Ovary (tissue), 9 donors: ENCODE results near the gene DGKI. TPM values are rescaled to one million over a fixed set of nuclear protein-coding genes. Genes with fewer than 3 reads are reported as not detected.

Experiments used
- DNase-seq, 5 donors: peaks; one replicate each; pipeline ENCODE4 v3.0.0-alpha.2; 2019 to 2020
- H3K27ac ChIP-seq, 2 donors: fragments of 200-600 bp; one replicate each; pipeline versions ENCODE4 v1.5.1 to v1.8.0; 2019 to 2022
- H3K27me3 ChIP-seq: fragments of 200-600 bp; one replicate; pipeline ENCODE4 v1.8.0; 2022
- H3K36me3 ChIP-seq: fragments of 200-600 bp; sonication (generic); one replicate; pipeline ENCODE4 v1.5.1; 2019
- H3K4me1 ChIP-seq: one replicate; pipeline ENCODE4 v1.8.1; 2013; ENCODE audit warnings: mild to moderate bottlenecking, moderate library complexity; ENCODE audit not compliant: insufficient read depth
- H3K4me3 ChIP-seq: fragments of 200-600 bp; sonication (generic); one replicate; pipeline ENCODE4 v1.5.1; 2017
- H3K9me3 ChIP-seq, 2 donors: fragments of 200-600 bp in 1 of 2; sonication (generic) in 1 of 2; one replicate each; pipeline versions ENCODE4 v1.5.1 to v1.8.1; 2013 to 2019; ENCODE audit warnings: mild to moderate bottlenecking in 1 of 2, moderate library complexity in 1 of 2
- EP300 ChIP-seq: sonication (generic); formaldehyde crosslinking; IDR thresholded peaks from one replicate; pipeline ENCODE4 v1.6.1; 2017; ENCODE audit warnings: antibody characterized with exemption
- POLR2A ChIP-seq: fragments of 450-650 bp; IDR thresholded peaks from one replicate; pipeline ENCODE4 v1.6.1; 2017; ENCODE audit warnings: antibody characterized with exemption, mild to moderate bottlenecking, moderate library complexity
- WGBS, 3 donors: extraction: QIAGEN DNeasy Blood & Tissue Kit in 1 of 3; methylation state at CpG; one replicate each; pipeline versions ENCODE4 v1.1.5 to v1.1.7; 2013 to 2017; 5-methylcytosine and 5-hydroxymethylcytosine counted together
- intact Hi-C, 4 donors: fragments of 100-400 bp; cut with DNase I; formaldehyde crosslinking; loops; one replicate each; pipeline versions ENCODE4 v1.11.0 to v1.15.1; 2022 to 2023
- polyA plus RNA-seq, 2 donors: library from polyadenylated mRNA; stranded (reverse); fragments of 200-250 nt in 1 of 2; fragments of 350-450 nt in 1 of 2; fragmentation: Illumina TruSeq in 1 of 2; extraction: RNeasy Lipid Tissue Mini Kit (QIAGEN cat#74804) in 1 of 2; gene quantifications; one replicate each; pipeline ENCODE4 v1.2.3, GENCODE V29; 2013 to 2014
- total RNA-seq, 7 donors: library from RNA; depleted of rRNA in 2 of 7; stranded (reverse); fragments of >200 nt in 2 of 7; fragmentation: NEBNext Ultra II Directional in 3 of 7; extraction: Animal tissue kit (Norgen Biotek cat#: 25700) in 3 of 7; gene quantifications; one replicate each; pipeline versions ENCODE4 v1.1.0 to v1.2.4, GENCODE V29; 2016 to 2023
- TF ChIP-seq, protein P1 (sequence below), 3 donors: fragments of 450-650 bp in 2 of 3; fragments of 200-600 bp in 1 of 3; IDR thresholded peaks; one replicate each; pipeline versions ENCODE4 v1.5.1 to v1.8.0; 2016 to 2022; ENCODE audit warnings: antibody characterized with exemption in 3 of 3, mild to moderate bottlenecking in 1 of 3
- donor health status: DM: no; HTN: no; CAD: no; lungs with moderate emphysema.
- donor health status: DM: no; HTN: no; CAD: no.
- donor health status: Bipolar disorder and iron deficiency.
- donor health status: DM: yes; HTN: yes; CAD: no.
- donor health status: DM: no; HTN: no; CAD: no.
- donor health status: DM: yes; HTN: yes; CAD: no.

DGKI gene
- total and polyA plus RNA-seq, 9 donors = 0.10 to 1.3 (median 0.29) TPM

GRCh38 chr7:137386966-137387365 is 459.8 kb downstream of the DGKI start:
- 45 to 53% (median 48%) methylated on average over 1 of the region's 1 CpG for WGBS, 3 donors

DNA sequence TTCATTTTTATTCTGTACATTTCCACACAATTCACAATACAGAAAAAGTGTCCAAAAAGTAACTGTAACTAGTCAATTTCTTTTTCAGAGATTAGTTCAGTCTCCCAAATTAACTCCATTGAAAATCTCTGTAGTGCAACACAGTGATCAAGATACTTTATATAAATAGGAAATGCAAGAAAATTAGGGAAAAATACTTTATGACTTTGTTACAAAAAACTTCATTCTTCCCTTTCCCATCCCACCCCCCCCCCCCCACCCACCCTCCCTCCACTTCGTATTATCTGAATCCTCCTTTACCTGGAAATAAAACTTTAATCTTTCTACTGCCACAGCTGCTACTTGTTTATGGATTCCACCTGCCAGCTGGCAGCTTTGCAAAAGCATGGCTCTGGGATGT is 465.7 kb downstream of the DGKI start:
- 12 to 24% (median 17%) methylated on average over 1 of the region's 1 CpG for WGBS, 3 donors
- no peak for DNase-seq
- TF ChIP-seq, protein P1, sequence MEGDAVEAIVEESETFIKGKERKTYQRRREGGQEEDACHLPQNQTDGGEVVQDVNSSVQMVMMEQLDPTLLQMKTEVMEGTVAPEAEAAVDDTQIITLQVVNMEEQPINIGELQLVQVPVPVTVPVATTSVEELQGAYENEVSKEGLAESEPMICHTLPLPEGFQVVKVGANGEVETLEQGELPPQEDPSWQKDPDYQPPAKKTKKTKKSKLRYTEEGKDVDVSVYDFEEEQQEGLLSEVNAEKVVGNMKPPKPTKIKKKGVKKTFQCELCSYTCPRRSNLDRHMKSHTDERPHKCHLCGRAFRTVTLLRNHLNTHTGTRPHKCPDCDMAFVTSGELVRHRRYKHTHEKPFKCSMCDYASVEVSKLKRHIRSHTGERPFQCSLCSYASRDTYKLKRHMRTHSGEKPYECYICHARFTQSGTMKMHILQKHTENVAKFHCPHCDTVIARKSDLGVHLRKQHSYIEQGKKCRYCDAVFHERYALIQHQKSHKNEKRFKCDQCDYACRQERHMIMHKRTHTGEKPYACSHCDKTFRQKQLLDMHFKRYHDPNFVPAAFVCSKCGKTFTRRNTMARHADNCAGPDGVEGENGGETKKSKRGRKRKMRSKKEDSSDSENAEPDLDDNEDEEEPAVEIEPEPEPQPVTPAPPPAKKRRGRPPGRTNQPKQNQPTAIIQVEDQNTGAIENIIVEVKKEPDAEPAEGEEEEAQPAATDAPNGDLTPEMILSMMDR (IDR thresholded peaks at IDR 0.05) = no peak
- TF ChIP-seq POLR2A = no peak
- no peak for TF ChIP-seq EP300
- no peaks in the 10 kb centered on the region for H3K9me3 ChIP-seq
- H3K4me3 ChIP-seq = no peak overlapping the region
- H3K27ac ChIP-seq = no peak overlapping the region
- H3K4me1 ChIP-seq = no peaks in the 10 kb centered on the region
- H3K36me3 ChIP-seq = no peaks in the 10 kb centered on the region
- intact Hi-C loops = no loop called here
- no peaks in the 10 kb centered on the region for H3K27me3 ChIP-seq

More at GRCh38 chr7:137386966-137387365, 459.8 kb downstream of the DGKI start:
- Histone ChIP-seq H3K4me1 (no peaks in the 10 kb centered on the region), H3K4me3 (no peak overlapping the region), H3K27ac (no peak overlapping the region), H3K9me3 (no peaks in the 10 kb centered on the region), H3K27me3 (no peaks in the 10 kb centered on the region), H3K36me3 (no peaks in the 10 kb centered on the region)
- intact Hi-C loops = no loop called here
- TF ChIP-seq POLR2A = no peak
- TF ChIP-seq, protein P1 (IDR thresholded peaks at IDR 0.05) = no peak
- TF ChIP-seq EP300 = no peak
- no peak for DNase-seq

GRCh38 chr7:137373507-137373906 is 473.3 kb downstream of the DGKI start:
- H3K4me3 ChIP-seq = no peak overlapping the region
- 62 to 71% (median 66%) methylated on average over 2 of the region's 2 CpGs for WGBS, 3 donors
- H3K27me3 ChIP-seq = no peaks in the 10 kb centered on the region
- no peaks in the 10 kb centered on the region for H3K36me3 ChIP-seq
- no peak for DNase-seq
- no peaks in the 10 kb centered on the region for H3K9me3 ChIP-seq
- intact Hi-C loops = no loop called here
- H3K27ac ChIP-seq = no peak overlapping the region
- H3K4me1 ChIP-seq = no peaks in the 10 kb centered on the region
- TF ChIP-seq POLR2A (no peak), EP300 (no peak)
- TF ChIP-seq, protein P1 (IDR thresholded peaks at IDR 0.05) = no peak

GRCh38 chr7:137371616-137372015 is 475.2 kb downstream of the DGKI start:
- H3K36me3 ChIP-seq = no peaks in the 10 kb centered on the region
- H3K4me1 ChIP-seq = no peaks in the 10 kb centered on the region
- H3K4me3 ChIP-seq = no peak overlapping the region
- H3K27me3 ChIP-seq = no peaks in the 10 kb centered on the region
- no peak for TF ChIP-seq POLR2A
- no peak for TF ChIP-seq EP300
- TF ChIP-seq, protein P1 (IDR thresholded peaks at IDR 0.05) = no peak
- intact Hi-C loops = no loop called here
- WGBS, 3 donors = 65 to 85% (median 79%) methylated on average over 2 of the region's 2 CpGs
- DNase-seq = no peak
- H3K9me3 ChIP-seq = no peaks in the 10 kb centered on the region
- no peak overlapping the region for H3K27ac ChIP-seq
